ENCODE results near the gene MTTP. TPM values are rescaled to one million over a fixed set of nuclear protein-coding genes. Genes with fewer than 3 reads are reported as not detected.

MTTP gene
- total RNA-seq, 3 donors from 2014 or later = 0.64 TPM; not detected in 2

DNA sequence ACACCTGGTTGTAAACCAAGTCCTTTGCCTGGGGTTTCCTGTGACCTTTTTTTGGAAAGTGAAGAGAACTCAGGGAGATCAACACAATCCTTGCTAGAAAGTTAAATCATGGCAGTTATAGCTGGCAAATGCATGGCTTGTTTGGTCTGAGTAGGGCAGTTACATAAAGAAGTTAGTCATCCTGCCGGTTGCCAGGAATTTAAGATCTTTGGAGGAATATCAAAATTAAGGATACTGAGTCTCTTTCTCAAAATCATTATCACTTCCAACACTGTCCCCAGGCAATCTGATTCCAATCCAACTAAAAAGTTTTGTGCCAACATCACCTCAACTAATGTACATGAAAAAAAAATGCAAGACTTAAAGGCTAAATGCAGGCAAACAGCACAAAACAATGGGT, 42.8 kb downstream of the MTTP start:
- TF ChIP-seq POLR2AphosphoS5 (IDR thresholded peaks at IDR 0.05) (no peak), POLR2A (IDR thresholded peaks at IDR 0.05) (no peak), CTCF (IDR thresholded peaks at IDR 0.05) (no peak)
- no peak overlapping the region for H3K27ac ChIP-seq
- intact Hi-C loops (cut with DNase I; ENCODE audit: low total_unique reads) = no loop called here

DNA sequence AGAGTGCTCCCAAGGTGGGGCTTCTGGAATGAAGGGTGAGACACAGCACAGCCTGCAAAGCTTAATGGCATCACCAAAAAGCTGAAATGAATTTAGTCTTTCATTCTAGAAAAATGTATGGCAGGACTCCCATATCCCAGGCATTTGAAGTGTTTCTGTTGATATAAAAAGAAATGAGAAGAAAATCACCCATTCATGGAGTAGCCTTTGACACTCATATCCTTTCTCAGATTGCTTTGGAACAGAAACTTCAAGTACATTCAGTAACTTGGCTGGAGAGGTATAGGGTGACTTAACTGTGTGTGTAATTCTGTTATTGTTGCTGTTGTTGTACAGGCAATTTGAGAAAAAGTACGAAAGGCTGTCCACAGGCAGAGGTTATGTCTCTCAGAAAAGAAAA, 47.7 kb downstream of the MTTP start:
- intact Hi-C loops (cut with DNase I; ENCODE audit: low total_unique reads) = no loop called here
- Histone ChIP-seq H3K4me3 (no peak overlapping the region), H3K4me1 (no peaks in the 10 kb centered on the region), H3K36me3 (no peaks in the 10 kb centered on the region), H3K9me3 (no peaks in the 10 kb centered on the region), H3K27me3 (no peaks in the 10 kb centered on the region), H3K27ac (no peak overlapping the region)
- no peak for DNase-seq (ENCODE audit: low spot score in 2 of 2)
- no peak for TF ChIP-seq CTCF (IDR thresholded peaks at IDR 0.05)
- no peak for TF ChIP-seq POLR2AphosphoS5 (IDR thresholded peaks at IDR 0.05)
- no peak for TF ChIP-seq POLR2A (IDR thresholded peaks at IDR 0.05)

More for the DNA sequence above, 42.8 kb downstream of the MTTP start:
- Histone ChIP-seq H3K27me3 (no peaks in the 10 kb centered on the region), H3K4me1 (no peaks in the 10 kb centered on the region), H3K36me3 (no peaks in the 10 kb centered on the region), H3K4me3 (no peak overlapping the region), H3K9me3 (no peaks in the 10 kb centered on the region)
- DNase-seq (ENCODE audit: low spot score in 2 of 2) = no peak

DNA sequence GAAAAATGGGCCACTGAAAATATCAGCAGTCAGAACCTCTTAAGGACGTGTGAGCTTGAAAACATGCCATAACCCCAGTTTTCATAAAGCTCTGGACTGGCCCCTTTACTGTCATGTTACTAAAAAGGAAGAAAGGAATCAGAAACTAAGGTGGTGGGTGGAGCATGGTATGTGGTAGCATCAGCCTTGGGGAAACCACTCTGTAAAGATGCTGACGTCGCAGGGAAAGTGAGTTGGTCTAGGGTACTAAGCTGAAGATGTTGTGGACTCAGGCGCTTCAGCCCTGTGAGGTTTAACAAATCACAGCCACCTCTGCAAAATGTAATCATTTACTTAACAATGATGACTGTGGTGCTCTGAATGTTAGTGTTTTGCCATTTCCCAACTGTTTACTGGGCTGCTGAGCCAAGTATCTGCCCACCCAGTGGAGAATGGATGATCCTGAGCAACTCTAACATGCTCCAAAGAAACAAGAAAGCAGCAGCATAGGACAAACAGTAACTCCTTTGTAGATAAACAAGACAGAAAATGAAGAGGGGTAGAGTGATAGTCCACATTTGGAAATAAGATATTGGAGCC, 49.6 kb downstream of the MTTP start:
- H3K27me3 ChIP-seq = no peaks in the 10 kb centered on the region
- no peaks in the 10 kb centered on the region for H3K4me1 ChIP-seq
- intact Hi-C loops (cut with DNase I; ENCODE audit: low total_unique reads) = no loop called here
- TF ChIP-seq POLR2AphosphoS5 (IDR thresholded peaks at IDR 0.05) = no peak
- TF ChIP-seq POLR2A (IDR thresholded peaks at IDR 0.05) = no peak
- no peak for TF ChIP-seq CTCF (IDR thresholded peaks at IDR 0.05)
- H3K36me3 ChIP-seq = no peaks in the 10 kb centered on the region
- no peaks in the 10 kb centered on the region for H3K9me3 ChIP-seq
- no peak for DNase-seq (ENCODE audit: low spot score in 2 of 2)
- no peak overlapping the region for H3K4me3 ChIP-seq
- no peak overlapping the region for H3K27ac ChIP-seq

DNA sequence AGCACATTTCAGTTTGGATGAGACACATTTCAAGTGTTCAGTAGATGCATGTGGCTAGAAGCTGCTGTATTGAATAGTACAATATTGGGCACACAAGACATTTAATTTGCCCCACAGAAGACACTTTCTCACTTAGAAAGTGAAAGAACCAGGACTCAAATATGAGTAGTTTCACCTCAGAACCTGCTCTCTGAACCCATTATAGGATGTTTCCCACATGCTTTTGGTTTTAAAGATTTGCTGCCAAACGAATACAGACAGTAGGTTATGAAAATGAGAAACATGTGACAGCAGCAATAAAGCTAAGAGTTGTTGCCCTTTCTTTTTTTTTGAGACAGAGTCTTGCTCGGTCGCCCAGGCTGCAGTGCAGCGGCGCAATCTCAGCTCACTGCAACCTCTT, 50.7 kb downstream of the MTTP start:
- intact Hi-C loops (cut with DNase I; ENCODE audit: low total_unique reads) = no loop called here
- Histone ChIP-seq H3K36me3 (no peaks in the 10 kb centered on the region), H3K27me3 (no peaks in the 10 kb centered on the region), H3K4me1 (no peaks in the 10 kb centered on the region), H3K9me3 (no peaks in the 10 kb centered on the region), H3K4me3 (no peak overlapping the region), H3K27ac (no peak overlapping the region)
- no peak for DNase-seq (ENCODE audit: low spot score in 2 of 2)
- TF ChIP-seq POLR2AphosphoS5 (IDR thresholded peaks at IDR 0.05) = no peak
- TF ChIP-seq POLR2A (IDR thresholded peaks at IDR 0.05) = no peak
- TF ChIP-seq CTCF (IDR thresholded peaks at IDR 0.05) = no peak

DNA sequence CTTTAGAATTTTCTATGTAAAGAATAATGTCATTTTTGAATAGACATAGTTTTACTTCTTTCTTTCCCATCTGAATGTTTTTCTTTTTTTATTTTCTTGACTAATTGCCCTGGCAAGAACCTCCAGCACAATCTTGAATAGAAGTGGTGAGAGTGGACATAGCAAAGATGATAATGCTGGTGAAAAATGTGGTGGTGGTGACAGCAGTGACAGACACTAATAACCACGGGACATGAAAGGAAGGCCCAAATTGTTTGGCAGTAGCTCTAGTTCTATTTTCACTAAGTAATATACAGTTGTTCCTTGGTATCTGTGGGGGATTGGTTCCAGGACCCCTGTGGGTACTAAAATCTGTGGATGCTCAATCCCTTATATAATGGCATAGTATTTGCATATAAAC, 53.4 kb downstream of the MTTP start:
- TF ChIP-seq CTCF (IDR thresholded peaks at IDR 0.05) = no peak
- no peak for TF ChIP-seq POLR2A (IDR thresholded peaks at IDR 0.05)
- no peak for TF ChIP-seq POLR2AphosphoS5 (IDR thresholded peaks at IDR 0.05)
- Histone ChIP-seq H3K36me3 (no peaks in the 10 kb centered on the region), H3K27ac (no peak overlapping the region), H3K4me3 (no peak overlapping the region), H3K27me3 (no peaks in the 10 kb centered on the region), H3K9me3 (no peaks in the 10 kb centered on the region), H3K4me1 (no peaks in the 10 kb centered on the region)
- no peak for DNase-seq (ENCODE audit: low spot score in 2 of 2)
- intact Hi-C loops (cut with DNase I; ENCODE audit: low total_unique reads) = no loop called here

Data from breast epithelium (tissue), 4 donors.